Activated CD4-positive, alpha-beta T cell treated with anti-CD3 and anti-CD28 coated beads for 24 hours (primary cell): ENCODE data around the gene APCDD1.
"Not testable (repeated sequence)": the region's sequence is repeated elsewhere in the genome, so short reads cannot be mapped to it uniquely, and the experiment has no call there.

ENCODE experiments used
- DNase-seq, 2 donors: peaks; one replicate each; pipeline ENCODE4 v3.0.0-alpha.2; 2020; ENCODE audit warnings: low read depth in 2 of 2

Gene APCDD1

DNA sequence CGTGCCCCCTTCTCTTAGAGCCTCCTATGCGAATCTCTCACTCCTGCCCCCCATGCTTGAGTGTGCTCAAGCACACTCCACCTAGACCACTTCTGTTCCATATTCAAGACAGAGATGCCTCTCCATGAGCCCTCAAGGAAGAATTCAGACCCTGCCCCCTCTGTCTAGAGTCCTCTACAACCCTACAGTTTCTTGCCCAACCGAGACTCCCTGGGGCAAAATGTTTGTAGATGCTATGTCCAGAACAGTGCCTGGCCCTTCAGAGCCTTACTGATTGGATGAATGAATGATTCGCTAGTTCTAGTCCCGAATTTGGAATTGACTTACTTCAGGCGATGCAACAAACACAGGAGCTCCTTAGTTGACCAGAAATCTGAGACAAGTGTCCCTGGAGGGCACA lies 8.7 kb downstream of the APCDD1 start:
- no peak for DNase-seq

DNA sequence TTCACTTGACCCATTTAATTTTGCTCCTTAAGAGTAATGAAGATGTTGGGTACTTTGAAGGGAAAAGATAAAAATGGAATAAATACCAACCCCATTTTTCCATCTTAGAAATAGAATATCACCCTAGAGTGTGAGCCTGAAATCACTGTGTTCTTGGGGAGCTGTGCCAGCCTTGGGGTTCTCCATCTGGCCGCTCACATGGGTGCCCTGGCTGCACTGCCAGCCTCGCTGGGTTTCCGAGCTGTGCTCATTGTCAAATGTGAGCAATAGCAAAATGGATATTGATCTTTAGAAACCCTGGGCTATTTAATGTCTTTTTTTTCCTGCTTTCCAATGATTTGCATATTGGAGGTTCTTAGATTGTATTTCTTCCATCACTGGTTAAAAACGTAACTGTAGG lies 9.3 kb downstream of the APCDD1 start:
- no peak for DNase-seq

DNA sequence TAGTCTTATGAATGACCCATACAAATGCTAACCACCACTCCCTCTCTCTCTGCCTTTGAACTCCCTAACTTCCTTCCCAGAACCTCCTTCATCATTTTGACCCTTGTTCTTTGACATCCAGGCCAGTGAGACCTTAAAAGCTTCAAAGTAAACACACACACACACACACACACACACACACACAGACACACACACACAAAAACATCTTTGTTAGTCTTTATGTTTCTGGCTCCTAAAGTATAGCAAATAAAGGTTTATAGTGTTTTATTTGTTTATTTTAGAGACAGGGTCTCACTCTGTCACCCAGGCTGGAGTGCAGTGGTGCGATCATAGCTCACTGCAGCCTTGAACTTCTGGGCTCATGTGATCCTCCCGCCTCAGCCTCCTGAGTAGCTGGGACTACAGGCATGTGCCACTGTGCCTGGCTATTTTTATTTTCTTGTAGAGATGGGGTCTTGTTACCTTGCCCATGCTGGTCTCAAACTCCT lies 9.8 kb downstream of the APCDD1 start:
- DNase-seq, result not testable (repeated sequence)

DNA sequence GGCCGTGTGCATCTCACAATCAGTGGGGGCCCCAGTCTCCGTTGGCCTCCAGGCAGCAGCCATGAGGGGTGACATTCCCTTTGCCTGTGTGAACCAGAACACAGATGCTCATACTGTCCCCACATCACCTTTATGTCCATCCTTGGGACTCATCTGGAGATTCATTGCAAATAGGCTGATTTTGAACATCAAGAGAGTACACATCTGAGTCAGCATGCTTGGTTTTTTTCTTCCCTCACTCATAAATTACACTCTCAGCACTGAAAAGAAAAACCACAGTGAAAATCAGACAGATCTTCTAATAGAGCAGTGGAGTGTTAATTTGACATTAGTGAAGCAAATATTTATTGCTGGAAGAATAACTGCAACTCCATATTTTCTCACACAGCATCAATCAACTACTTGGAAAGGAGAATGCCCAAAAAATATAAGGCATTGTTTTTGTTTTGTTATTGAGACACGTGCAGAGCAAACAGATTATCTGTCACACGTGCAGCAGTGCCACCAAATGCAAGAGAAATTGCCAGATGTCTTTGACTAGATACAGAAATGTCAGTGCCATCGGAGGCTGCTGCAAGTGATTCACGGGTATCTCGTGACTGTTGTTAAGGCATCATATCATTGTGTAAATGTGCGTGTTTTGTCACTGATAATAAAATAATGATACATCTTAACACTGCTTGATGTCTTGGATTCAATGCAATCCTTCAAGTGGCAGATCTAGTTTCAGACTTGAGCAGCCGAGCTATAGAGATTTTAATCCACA lies 10.9 kb downstream of the APCDD1 start:
- DNase-seq, result no peak

DNA sequence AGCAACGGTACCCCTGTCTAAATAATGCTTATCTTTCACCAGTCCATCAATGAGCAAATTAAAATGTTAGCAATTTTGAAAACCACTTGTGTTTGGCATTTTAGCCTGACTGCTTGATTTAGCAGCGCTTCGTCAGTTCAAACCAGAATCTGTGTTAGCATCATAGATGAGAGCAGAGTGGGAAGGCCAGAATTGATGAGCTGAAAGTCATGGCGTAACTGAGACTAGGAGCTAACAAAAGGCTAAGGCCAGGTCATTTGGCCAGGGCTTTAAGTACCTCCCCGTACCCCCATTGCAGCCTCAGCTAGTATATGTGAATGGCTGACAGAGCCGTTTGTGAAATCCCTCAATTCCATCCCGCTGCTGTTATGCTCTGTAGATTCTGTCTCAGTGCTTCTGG lies 16.0 kb downstream of the APCDD1 start:
- DNase-seq, result no peak

DNA sequence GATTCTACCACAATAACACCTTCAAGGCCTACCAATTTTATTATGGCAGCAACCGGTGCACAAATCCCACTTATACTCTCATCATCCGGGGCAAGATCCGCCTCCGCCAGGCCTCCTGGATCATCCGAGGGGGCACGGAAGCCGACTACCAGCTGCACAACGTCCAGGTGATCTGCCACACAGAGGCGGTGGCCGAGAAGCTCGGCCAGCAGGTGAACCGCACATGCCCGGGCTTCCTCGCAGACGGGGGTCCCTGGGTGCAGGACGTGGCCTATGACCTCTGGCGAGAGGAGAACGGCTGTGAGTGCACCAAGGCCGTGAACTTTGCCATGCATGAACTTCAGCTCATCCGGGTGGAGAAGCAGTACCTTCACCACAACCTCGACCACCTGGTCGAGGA lies 17.1 kb downstream of the APCDD1 start:
- DNase-seq, result no peak

DNA sequence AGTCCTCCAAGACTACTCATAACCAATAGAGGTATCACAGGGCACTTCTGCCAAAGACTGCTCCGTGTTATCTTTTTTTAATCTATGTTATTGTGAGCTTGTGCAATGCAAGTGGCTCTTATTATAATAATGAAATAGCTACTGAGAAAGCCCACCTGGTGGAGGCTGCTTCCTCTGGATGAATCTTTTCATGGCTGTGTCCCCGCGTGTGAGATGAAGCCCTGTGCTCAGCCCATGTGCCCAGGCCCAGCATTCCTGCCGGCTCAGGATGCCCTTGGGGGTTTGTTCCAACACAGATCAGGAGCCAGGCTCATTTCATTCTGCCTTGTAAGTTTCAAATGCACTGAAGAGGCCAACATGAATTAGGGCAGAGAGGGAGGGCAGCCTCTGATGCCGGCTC lies 18.7 kb downstream of the APCDD1 start:
- DNase-seq, result no peak

DNA sequence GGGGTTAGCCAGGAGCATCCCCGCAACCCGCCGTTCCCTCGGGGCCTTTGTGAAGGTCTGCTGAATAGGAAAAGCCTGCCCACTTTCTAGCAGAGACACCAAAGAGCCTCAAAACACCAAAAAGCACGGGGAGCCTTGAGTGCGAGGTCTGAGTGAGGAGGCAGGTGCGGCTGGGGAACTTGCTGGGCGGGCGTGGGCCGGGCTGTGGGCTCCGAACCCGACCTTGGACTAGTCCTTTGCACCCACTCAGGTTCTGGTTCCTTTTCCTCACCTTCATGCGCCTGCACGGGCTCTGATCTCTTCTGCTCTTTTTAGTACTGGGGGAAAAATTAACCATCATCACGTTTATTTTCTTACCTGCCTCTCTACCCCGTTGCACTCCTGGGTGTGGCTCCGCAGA lies 19.9 kb downstream of the APCDD1 start:
- no peak for DNase-seq

DNA sequence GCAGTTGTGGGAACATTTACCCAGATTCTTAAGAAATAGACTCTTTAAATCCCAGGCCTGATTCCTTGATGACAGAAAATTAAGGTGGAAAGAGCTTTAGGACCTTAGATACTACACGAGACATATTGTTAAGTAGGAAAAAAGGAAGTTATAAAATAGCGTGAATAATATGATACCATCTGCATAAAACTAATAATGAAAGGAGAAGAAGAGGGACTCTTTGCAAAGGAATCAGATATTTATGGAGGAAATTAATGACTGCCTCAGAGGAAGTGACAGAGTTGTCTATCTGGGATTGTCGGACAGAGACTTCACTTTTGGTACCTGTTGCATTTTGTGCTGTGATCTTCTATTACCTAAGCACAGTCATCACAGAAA lies 20.8 kb downstream of the APCDD1 start:
- no peak for DNase-seq

DNA sequence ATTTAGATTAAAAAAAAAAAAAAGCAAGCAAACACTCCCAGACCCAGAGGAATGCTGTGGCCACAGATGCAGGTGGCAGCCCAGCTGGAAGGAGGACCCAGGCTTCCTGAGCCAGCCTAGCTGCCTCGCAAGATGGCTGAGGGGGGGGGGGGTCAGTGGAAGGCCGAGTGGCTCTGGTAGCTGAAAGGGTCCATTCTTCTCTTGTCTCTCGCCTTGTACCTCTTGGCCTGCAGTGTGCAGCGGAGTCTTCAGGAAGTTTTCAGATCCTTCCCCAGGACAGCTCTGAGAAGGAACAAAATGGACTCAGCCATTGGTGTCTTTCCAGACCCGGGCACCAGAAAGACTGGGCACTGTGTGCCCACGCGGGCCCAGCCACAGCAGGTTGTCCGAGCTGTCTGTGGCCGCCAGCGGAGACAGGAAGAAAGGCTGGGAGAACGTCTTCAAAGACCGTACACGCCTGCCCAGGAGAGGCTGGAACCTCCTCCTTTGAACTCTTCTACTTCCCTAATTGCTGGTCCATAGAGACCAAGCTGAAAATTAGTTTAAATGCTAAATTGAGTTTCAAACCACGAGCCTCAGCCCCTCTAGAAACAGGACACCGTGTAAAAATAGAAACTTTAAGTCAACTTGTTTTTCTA lies 21.3 kb downstream of the APCDD1 start:
- no peak for DNase-seq

DNA sequence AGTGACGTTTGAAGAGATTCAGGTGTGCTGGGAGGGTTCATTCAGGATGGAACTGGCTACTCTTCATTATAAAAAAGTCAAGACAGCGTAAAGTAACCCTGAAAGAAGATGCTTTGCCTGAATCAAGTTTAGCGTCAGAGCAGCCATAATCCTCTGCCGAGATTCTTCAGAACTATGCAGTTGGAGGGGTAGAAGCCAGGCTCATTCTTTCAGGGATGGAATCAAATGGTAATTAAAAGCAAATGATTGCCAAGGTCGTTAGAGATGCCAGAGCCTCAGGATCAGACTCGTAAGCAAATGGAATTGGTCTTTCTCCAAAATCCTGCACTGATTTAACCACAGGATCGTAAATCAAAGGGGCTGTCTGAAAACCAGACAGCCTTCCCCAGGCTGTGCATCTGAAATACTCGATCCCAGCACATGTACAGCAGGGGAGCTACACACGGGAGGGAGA lies 21.9 kb downstream of the APCDD1 start:
- no peak for DNase-seq

DNA sequence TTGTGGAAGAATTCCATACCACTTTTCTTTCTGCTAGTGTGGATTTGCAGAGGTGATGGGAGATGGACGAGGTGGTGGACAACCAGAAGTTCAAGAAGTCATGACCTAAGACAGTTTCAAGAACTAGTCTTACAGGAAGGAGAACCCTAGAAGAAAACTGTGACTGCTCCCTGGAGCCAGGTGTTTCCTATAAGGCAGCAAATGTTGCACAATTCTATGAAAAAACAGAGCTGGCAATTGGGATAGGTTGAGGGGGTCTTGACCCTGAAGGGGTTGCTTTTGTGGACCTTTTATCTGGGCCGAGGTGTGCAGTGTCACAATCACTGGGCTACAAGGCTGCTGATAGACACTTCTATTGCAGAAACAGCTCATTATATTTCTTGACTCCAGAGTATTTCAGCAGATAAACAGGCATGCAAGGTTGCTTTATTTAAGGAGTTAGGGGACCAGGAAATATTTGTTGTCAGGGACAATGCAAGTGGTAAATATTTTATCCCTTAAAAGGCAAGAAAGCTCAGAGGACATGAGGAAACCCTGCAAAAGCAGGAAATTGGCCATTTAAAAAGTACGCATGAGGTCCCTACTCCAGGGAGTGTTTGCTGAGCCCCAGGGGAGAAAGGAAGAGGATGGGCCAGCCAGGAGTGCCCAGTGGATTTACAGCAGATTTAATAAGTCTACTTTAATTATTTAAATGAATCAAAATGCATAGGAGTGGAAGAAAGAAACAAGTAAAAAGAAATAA lies 22.9 kb downstream of the APCDD1 start:
- no peak for DNase-seq

DNA sequence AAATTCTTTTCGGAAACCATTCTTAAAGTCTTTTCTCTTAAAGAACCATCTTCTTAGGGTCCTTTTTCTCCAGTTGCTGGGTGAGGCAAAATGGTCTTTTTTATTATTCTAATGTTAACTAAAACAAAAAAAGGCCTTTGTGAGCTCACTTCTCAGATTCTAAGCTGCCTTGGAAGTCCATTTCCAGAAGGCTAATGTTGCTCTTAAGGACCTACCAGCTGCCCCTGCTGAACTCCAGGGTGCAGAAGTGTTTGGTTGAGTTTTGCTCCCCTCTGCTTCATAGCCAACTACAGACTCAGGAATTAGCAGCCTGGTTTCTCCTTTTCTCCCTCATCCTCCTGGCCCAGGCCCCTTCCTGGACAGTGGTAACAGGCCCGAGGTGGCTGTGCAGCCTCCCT lies 23.4 kb downstream of the APCDD1 start:
- DNase-seq, result no peak

DNA sequence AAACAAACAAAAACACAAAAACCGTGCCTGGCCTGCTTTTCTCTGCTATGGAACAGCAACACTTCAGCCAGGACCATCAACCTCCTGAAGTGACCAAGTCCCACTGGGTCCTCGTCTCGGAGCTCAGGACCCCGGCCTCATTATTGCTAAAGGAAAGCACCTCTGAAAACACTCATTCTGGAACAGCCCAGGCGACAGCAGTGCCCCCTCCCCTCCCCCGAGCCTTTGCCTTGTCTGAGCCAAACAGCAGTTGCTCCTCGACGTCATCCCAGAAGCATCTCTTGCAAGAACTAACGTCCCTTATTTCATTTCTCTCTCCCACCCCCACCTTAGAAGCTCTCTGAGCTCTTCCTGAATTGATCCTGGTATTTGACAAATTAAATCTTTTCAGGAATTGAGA lies 27.4 kb downstream of the APCDD1 start:
- no peak for DNase-seq

DNA sequence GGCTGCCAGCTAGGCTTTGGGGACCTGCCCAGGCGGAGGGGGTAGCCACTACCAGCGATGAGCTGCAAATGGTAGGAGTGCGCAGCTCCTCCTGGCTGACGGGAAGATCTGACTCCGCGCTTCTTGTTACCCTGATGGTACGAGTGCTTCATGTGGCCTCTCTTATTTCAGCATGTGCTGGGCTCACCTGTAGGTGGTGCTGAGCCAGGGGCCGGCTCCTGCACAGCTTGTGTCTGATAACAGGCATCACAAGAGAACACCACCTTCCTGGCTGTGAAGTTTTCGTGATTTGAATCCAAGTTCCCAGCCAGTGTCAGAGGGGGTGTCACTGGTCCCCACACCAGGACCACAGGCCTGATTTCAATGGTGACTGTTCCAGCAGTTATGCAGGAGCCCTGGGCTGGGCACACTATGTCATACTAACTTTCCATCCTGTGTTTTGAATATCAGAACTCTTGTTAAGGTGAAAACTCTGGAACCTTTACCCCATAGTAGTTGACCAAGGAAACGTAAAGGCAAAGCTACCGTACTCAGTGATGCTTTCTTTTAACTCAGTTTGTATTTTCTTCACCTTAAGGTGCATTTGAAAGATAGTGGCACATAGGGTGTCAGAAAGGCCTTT lies 28.0 kb downstream of the APCDD1 start:
- no peak for DNase-seq

DNA sequence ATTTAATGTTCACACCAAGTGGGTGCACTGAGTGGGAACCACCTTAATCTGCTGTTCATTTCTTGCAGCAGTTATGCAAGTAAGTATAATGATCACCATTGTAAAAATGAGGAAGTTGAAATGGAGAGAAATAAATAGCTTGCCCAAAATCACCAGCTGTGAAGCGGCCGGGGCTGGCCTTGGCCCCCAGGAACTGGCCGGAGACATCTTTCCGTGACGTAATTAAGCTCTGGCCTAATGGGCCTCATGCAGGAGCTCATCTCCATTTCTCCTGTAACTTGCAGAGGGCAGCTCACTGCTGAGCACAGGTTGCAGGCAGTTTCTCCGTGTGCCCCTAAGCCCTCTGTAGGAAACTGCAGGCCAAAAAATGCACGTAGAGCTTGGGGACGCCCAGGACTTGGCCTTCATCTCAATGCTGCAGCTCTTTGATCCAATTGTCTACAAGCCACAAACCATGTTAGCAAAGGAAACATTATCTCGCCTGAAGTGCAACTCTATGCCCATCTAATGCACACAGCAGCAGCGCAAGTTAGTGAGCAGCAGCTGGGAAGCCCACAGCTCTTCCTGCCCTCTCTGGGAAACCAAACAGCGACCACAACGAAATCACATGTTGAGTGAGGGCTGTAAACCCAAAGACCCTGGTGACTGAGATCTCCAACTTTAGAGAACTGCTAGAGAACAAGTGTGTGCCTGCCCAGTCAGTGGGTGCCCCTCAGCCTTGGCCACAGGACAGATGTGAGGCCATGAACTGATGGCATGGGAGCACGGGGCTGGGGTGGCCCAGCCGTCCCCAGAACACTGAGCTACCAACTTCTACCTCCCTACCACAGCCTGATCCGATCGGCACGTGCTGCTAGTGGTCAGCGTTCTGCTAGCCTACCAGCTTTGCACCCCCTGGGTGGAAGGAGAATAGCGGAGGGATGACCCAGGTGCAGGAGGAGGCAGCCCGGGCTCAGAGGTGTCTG lies 28.8 kb downstream of the APCDD1 start:
- DNase-seq, result no peak

DNA sequence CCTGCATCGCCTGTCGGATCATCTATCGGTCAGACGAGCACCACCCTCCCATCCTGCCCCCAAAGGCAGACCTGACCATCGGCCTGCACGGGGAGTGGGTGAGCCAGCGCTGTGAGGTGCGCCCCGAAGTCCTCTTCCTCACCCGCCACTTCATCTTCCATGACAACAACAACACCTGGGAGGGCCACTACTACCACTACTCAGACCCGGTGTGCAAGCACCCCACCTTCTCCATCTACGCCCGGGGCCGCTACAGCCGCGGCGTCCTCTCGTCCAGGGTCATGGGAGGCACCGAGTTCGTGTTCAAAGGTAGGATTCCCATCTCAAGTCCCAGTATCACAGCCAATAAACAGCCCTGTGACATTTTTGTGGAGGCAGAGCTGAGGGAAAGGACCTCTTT lies 31.0 kb downstream of the APCDD1 start:
- no peak for DNase-seq

DNA sequence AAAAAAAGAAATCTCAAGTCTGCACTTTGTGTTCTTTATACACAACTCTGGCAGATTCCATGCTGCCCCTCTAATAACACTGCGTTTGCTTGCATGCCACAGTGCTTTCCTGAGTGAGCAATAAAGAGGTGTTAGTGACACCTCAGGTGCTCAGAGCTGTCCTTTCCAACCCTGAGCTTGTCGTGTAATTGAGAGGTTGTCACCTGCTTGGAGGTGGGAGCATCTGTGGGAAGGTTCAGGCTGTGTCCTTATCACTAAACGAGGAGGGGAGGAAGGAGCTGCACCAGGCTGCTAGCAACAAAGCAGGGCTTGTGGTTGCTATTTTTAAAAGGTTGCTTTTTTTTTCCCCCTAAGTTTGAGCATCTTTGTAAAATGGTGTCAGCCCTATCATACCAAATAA lies 31.9 kb downstream of the APCDD1 start:
- DNase-seq, result no peak

DNA sequence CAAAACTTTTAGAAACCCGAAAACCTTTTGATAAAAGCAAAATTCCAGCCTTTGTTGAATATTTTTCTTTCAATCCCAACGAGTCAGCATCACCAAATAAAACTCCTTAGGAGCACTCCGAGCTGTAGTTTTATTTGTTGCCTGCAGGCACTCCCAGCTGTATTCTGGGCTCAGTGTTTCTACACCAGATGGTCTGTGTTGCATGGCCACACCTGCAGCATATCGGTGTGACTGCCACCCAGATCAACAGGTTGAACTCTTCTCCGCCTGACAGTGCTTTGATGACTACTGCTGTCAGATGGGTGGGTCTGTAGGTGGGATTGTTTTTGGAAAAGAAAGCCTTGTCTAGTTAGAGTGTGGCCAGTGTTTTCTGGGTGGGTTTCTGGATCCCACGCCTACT lies 32.7 kb downstream of the APCDD1 start:
- no peak for DNase-seq

DNA sequence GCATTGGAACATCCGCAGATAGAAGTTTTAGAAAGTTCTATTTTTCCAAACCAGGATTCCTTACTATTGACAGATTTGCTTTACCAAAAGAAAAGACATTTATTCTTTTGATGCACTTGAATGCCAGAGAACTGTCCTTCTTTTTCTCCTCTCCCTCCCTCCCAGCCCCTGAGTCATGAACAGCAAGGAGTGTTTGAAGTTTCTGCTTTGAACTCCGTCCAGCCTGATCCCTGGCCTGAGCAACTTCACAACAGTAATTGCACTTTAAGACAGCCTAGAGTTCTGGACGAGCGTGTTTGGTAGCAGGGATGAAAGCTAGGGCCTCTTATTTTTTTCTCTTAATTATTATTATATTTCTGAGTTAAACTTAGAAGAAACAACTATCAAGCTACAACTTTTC lies 33.6 kb downstream of the APCDD1 start:
- no peak for DNase-seq
